HG03520 (cell line): Measurements from ENCODE around the gene TBC1D16.

Experiments
- ATAC-seq: cut with Tn5 transposase; IDR thresholded peaks from one replicate; pipeline ENCODE4 v1.9.1; 2021; ENCODE audit warnings: mild to moderate bottlenecking, moderate library complexity; ENCODE audit not compliant: unreplicated experiment

TBC1D16 gene

DNA sequence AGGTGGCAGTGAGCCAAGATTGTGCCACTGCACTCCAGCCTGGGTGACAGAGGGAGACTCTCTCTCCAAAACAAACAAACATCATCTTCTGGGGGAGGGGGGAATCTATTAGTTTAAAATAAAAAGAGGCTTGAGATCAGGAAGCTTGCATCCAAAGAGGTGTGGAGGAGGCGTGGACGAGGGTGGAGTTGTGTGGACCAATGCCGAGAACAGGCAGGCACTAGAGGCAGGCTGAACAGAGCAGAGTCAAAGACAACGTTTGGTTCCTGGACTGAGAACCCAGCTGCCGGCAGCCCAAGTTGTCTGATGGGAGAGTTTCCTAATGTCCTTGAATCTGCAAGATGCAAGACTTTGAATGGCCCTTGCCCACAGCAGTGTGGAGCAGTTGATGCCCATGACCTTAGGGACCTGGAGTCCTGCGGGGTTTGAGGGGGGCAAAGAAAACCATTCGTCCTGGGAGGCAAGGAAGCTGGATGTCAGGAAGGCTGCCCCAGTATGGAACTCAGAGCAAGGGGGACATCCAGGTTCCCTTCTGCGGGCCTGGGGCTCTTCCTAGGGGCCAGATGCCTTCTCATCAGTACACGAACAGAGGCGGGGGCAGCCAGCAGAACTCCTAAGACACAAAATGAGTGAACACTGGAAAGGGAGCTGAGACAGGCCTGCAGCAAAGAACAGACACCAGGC lies 9.2 kb downstream of the TBC1D16 start:
- no peak for ATAC-seq

DNA sequence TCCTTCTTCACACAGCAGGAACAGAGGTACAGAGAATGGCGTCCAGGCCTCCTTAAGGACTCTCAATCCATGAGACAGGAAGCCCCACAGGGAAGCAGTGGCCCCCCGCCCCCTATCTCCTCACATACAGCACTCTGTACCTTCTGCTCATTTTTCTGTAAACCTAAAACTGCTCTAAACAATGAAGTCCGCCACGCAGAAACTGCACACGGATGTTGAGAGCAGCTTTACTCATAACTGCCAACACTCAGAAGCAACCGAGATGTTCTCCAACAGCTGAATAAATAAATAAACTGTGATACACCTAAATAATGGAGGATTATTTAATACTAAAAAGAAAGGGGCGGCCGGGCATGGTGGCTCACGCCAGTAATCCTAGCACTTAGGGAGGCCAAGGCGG lies 9.9 kb downstream of the TBC1D16 start:
- ATAC-seq, result no peak

DNA sequence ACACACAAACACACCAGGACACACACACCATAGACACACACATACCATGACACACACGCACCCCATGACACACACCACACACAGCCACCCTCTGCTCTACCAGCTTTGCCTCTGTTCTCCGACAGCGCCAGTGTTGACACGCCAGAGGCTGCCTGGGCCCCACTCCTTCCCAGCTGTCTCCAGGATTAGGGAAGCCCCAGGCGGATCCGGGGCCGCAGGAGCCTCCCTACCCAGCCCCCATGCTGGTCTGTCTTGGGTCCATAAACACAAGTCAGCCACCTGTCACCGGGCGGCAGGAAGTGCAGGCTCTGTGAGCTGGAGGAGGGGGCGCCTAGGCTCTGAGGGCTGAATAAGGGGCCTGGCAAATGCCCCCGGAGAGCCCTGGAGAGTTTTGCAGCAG lies 10.5 kb downstream of the TBC1D16 start:
- no peak for ATAC-seq

DNA sequence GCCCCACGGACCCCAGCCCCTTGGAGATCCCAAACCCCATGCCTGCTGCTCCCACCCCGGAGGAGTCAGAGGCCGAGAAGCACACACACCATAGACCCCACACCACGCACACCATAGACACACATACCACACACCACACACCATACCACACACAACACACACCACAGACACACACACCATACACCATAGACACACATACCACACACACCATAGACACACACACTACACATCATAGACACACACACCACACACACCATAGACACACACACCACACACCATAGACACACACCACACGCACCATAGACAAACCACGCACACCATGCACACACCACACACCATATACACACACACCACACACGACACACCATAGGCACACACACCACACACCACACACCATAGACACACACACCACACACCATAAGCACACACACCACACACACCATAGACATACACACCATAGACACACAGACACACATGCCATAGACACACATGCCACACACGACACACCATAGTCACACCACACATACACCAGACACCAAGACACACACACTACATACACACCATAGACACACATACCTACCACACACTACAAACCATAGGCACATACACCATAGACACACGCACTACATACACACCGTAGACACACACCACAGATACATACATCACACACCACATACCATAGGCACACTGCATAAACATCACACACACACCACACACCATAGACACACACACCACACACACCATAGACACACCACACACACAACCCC lies 11.3 kb downstream of the TBC1D16 start:
- ATAC-seq, result no peak

DNA sequence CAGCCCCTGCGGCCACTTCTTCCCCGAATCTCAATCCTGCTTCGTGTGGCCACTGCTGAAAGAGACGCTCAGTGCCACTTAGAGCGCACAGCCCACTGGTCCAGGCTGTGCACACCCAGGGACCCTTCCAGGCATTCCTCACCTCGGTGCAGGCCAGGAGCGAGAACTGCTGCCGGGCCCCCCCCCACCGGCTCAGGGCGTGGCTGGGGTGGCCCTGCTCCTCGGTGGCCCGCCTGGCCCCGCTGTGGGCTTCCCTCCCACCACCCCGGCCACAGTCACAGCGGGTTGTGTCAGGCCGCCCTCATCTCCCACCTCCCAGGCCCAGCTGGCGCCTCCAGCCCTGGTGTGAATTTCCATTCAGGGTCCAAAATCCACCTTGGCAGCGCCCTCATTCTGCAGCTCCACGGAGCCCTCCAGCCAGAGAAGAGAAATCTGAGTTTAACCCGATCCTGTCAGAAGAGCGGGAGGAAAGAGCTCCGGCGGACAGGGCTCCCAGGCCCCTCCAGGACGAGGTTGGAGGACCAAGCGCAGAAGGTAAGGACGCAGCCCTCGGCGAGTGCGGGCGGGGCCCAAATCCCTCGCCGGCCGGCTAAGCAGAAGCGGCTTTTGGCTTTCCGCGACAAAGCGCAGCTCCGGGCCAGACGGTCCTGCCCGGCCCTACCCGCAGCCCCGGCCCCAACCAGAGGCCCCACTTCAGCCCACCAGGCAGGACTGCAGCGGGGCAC lies 12.0 kb downstream of the TBC1D16 start:
- no peak for ATAC-seq

DNA sequence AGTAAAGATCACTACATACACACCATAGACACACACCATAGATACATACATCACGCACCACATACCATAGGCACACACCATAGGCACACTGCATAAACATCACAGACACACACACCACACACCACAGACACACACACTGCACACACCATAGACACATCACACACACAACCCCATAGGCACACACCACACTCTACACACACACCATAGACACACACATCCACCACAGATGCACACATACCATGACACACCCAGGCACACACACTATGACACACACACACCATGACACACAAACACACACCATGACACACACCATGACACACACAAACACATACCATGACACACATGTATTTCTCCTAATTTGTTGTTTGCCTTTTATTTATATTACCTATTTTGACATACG lies 14.1 kb downstream of the TBC1D16 start:
- no peak for ATAC-seq

DNA sequence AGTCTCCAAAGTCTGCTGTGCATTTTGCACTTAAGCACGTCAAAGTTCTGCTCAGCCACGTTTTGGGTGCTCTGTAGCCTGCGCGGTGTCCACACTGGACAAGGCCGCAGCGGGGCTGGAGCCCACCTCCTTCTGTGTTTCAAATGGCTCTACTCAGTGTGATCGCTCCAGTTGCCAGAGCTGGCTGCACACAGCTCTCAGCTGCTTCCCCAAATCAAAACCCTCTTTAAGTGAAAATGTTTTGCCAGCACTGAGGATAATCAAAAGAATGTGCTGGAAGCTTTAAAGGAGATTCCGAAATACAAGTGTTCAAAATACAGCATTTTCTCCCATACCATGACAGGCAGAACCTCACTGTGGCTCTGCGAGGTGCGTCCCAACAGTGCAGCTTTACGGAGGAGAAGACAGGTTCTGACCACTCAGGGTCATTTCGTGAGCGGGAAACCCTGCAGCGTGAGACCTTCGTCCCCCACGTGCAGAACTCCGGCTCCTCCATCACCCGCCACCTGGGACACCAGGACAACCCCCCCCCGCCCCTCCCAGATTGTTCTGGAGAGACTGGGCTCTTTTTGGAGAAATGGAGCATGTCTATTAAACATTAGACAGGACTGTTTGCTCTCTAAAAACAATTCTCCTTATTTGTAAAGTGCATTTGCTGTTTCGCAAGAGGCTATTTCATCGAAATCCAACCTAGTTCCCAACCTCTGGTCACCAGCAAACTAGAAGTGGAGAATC lies 16.6 kb downstream of the TBC1D16 start:
- no peak for ATAC-seq

DNA sequence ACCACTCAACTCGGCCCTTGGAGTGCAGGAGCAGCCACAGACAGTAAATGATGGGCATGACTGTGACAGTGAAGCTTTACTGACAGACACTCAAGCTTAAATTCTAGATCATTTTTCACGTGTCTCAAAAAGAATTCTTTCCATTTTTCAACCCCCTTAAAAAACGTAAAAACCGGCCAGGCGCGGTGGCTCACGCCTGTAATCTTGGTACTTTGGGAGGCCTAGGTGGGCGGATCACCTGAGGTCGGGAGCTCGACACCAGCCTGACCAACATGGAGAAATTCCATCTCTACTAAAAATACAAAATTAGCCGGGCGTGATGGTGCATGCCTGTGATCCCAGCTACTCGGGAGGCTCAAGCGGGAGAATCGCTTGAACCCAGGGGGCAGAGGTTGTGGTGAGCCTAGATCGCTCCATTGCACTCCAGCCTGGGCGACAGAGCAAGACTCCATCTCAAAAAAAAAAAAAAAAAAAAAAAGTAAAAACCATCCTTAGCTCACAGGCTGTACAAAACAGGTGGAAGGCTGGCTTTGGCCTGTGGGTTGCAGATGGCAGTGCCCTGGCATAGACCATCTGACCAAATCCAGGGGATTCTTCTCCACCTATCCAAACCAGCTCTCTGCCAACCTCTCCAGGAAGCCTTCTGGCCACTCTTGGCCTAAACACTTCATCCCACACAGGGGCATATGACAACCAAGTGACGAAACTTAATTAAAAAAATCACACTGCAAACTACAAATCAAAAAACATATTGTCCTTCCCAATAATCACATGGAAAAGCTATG lies 18.3 kb downstream of the TBC1D16 start:
- no peak for ATAC-seq

DNA sequence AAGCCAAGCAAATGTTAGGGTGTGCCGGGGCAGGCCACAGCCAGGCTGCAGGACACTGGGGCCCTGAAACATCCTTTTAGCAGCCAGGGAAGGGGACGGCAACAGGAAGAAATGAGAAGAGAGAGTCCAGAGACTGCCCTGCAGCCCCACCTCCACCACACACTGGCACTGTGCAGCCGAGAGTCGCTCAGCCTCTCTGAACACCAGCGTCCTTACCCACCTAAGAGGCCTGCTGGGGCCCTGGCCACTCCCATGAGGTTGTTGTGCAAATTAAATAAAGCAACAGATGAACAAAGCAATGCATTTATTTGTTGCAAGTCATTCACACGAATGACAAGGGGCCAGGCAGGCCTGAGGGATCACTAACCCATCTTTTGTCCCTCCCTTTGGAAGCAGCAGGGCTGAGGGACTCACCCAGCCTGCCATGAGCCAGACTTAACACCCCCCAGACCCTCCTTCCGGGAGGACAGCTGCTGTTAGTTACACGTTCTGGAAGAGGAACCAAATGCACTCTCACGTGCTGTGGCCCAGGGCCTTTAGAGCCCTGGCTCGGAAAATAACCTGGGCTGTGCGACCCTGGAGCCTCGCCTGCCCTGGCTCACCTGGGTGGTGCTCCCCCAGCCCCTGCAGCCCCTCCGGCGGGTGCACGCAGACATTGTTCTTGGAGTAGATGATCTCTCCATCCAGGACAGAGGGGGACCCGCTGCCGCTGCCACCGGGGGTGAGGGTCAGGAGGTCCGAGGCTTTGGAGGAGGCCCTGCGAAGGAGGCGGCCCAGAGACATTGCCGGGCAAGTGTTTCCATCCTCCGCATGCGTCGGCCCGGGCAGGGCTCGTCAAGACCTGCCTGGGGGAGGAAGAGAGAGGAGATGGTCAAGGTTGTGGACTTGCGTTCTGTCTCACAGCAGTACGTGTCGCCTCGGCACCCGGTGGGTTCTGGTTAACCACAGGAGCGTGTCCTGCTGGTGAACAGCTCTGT lies 22.6 kb downstream of the TBC1D16 start:
- ATAC-seq, result no peak

DNA sequence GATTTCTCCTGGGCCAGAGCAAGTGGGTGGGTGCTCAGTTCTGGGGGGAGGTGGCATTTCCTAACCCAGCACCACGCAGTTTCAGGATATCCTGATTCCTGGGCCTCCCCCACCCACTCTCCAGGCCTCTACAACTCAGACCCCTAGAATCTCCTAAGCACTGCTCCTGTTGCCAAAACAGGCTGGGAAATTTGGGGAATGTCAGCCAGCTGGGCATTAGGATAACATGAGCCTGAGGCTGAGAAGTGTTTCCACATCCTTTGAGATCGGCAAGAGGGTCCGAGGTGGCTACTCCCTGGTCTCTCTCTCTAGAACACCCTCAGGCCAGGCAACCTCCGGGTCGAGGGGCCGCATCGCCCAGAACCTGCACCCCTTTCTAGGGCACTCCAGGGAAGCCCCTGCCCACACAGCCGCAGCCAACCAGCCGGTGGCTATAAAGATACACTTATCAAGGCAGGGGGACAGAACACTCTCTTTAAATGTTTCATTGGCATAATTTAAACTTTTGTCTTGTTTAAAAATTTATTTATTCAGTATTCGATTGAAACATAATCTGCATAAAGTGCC lies 23.6 kb downstream of the TBC1D16 start:
- ATAC-seq, result no peak

DNA sequence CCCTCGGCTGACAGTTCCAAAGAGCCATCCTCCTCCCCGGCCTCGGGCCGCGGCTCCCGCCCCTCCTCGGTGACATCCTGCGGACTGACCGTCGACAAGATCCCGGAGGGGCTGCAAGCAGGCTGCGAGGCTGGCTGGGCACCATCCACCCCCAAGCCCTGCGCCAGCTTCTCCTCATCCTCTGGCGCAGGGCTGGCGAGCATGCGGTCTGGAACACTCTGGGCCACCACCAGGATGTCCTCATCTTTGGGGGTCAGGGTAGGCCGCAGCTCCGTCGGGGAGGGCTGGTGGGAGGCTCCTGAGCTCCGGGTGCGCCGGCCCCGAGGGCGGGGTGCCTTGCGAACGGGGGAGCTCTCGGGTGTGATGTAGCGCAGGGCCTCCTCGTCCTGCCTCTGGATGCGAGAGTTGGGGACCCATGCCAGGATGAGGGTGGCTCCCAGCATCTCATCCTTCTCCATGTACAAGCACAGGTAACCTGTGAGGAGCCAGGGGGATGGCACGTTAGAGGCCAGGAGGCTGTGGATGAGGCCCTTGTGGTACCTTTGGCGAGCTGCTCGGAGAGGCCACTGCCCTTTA lies 25.3 kb downstream of the TBC1D16 start:
- ATAC-seq, result no peak

DNA sequence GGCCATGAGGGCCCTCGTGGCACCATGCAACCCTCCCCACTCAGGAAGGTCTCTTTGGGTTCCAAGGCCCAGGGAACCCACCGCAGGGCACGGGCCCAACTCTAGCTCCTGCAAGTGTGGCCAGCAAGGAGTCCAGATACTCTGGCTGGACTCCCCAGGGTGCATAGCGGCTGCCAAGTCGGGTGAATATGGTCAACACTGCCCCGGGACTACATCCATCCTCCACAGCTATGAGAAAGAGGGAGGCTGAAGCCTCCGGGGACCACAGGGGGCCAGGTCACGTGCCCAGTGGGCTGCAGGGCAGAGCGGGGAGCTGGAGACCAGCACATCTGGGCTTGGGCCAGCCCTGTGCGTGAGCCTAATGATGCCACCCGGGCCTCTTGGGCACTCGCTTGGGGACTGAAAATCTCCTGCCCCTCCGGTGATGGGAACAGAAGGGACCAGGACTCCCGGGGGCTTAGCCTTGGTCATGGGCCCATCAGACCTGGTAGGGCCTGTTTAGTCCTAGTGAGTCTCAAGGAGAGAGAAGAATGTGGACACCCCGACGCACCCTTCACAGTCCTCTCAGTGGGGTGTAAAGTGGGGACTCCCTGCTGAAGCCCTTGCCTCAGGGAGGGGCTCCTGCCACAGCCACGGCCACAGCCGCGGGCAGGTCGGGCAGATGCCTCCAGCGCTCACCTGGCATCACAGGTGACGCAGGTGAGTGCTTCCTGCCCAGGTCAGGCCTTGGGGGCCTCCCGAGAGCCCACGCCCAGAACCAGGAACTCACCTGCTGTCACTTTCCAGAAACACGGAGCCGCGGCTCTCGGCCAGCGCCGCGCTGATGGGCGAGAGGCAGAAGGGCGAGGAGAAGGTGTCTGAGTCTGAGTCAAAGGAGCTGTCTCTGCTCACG lies 26.0 kb downstream of the TBC1D16 start:
- no peak for ATAC-seq

DNA sequence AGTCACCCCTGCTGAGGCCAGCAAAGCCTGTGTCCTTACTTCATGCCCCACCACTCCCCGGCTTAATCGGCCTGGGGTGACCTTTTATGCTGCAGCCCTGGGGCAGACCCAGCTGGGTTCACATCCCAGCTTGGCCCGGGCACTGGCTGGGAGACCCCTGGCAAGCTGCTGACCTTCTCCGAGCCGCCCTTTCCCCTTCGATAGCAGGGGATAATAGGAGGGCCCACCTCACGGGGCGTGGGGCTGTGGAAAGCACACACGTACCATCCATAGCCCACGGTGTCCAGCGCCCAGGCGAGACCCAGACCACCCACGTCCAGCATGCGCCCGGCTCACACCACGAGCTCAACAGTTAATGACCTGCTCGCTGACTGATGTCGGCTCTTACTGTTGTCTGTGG lies 26.8 kb downstream of the TBC1D16 start:
- no peak for ATAC-seq

DNA sequence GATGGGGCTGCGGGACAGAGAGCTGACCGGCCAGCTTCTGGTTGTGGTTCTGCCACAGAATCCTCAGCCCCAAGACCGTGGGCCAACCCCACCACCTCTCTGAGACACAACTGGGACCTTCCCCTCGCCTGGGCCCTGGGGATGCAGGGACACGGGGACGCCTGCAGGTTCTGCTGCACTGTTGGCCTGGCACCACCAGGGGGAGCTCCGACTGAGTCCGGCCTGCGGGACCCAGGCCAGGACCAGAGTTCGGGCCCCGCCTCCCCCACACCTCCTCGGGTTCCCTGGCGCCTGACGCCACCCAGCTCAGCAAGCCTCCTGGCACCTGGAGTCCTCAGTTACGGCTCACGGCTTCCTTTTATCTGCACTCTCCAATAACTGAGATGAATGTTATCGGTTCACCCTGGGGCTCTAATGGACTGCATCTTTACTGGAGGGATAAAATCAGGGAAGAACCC lies 27.3 kb downstream of the TBC1D16 start:
- ATAC-seq, result no peak

DNA sequence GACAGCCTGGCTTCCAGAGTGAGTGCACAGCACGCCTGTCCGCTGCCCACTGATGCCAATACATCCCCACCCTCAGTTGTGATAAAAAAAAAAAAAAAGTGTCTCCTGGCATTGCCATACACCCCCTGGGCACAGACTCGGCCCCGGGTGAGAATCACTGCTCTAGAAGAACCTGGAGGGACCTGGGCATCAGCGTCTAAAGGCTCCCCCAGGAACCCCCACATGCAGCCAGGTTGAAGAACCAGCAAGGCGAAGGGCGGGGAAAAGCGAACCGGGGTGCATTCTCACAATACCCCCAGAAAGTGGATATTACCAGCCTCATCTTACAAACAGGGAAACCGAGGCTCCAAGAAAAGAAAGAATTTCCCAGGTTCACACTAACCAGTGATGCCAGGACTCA lies 27.7 kb downstream of the TBC1D16 start:
- ATAC-seq, result no peak

DNA sequence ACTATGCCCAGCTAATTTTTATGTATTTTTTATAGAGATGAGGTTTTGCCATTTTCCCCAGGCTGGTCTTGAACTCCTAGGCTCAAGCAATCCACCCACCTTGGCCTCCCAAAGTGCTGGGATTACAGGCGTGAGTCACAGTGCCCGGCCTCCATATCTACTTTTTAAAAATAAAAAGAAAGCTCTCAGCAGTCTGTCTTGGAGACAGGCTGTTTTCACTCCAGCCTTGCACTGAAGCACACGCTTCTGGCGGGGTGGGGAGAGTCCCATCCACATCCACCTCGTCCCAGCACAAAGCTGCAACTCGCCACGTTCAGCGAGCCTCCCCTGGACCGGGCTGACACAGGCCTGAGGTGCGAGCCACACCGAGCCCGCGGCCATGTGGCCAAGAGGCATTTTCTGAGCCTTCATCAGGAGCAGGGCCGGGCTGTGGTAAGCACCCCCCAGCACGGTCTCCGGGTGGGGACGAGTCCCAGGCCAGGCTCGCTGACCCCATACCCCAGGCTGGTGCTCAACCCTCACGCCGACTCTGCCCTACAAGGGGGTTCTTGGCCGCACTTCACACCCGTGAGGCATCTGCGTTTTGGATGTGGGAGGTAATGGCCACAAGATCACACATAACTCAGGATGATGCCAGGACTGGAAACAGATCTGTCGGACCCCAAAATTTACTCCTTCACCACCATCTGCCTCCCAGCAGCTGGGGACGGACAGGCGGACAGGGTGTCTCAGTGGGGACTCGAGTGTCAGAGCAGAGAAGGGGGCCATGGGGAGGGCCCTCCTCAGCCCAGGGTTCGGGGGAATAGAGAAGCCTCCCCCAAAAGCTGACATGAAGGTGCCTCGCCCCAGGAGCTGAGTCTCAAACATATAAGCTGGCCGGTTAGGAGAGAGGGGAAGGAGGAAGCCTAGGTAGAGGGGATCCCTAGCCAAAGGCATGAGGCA lies 28.6 kb downstream of the TBC1D16 start:
- ATAC-seq, result no peak

DNA sequence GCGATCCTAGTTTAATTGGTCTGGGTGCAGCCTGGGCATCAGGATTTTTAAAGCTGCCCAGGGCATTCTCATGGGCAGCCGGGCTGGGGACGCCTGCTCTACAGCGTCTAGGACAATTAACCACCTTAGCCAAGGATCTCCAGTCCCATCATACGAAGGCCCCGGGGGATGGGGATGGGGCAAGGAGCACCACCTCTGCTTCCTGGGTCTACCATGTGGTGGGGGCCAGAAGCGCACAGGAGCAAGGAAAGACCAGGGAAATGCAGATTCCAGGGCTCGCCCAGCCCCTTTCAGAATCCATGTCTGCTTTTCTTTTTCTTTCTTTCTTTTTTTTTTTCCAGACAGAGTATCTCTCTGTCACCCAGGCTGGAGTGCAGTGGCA lies 29.3 kb downstream of the TBC1D16 start:
- ATAC-seq, result no peak
